H1 (cell line): Measurements from ENCODE around the gene RBM4. TPM values are rescaled to one million over a fixed set of nuclear protein-coding genes. Genes with fewer than 3 reads are reported as not detected.

ENCODE experiments used
- CTCF ChIA-PET: fragments of 300-600 bp; sonication (Branson Sonifier 250); formaldehyde crosslinking; loops from one replicate; lab custom pipeline; 2021; ENCODE audit not compliant: partially characterized antibody; lab: Charles Lee
- POLR2A ChIA-PET: fragments of 300-600 bp; sonication (Branson Sonifier 250); formaldehyde crosslinking; loops from one replicate; lab custom pipeline; 2021; ENCODE audit warnings: inconsistent platforms; ENCODE audit not compliant: partially characterized antibody; lab: Charles Lee
- DNase-seq, 2 experiments: peaks; one replicate each; pipeline versions ENCODE4 v3.0.0 to v3.0.0-alpha.2; 2010 to 2022; ENCODE audit warnings: low spot score in 2 of 2, low read depth in 1 of 2, mixed read lengths in 1 of 2
- FAIRE-seq: peaks from 2 replicates; lab custom pipeline; 2011; peaks lifted over from hg19 to GRCh38; lab: Jason Lieb, UNC
- H2AFZ ChIP-seq: 2 replicates; pipeline ENCODE4 v1.8.1; 2012; ENCODE audit warnings: low read length, inconsistent platforms
- H2AK5ac ChIP-seq: 2 replicates; pipeline ENCODE4 v1.6.1; 2013; ENCODE audit warnings: low read depth, low read length
- H2BK120ac ChIP-seq: replicated peaks from 2 replicates; pipeline ENCODE3; 2013; ENCODE audit warnings: low read depth, low read length, inconsistent platforms
- H2BK12ac ChIP-seq: 2 replicates; pipeline ENCODE4 v1.6.1; 2013; ENCODE audit warnings: low read depth, low read length
- H2BK15ac ChIP-seq: 2 replicates; pipeline ENCODE4 v1.6.1; 2013; ENCODE audit warnings: low read length
- H2BK20ac ChIP-seq: 2 replicates; pipeline ENCODE4 v1.6.1; 2013; ENCODE audit warnings: low read length
- H2BK5ac ChIP-seq: 2 replicates; pipeline ENCODE4 v1.6.1; 2013; ENCODE audit warnings: low read depth, low read length
- H3K14ac ChIP-seq: 2 replicates; pipeline ENCODE4 v1.6.1; 2013; ENCODE audit warnings: inconsistent platforms; ENCODE audit not compliant: insufficient read length
- H3K18ac ChIP-seq: 2 replicates; pipeline ENCODE4 v1.6.1; 2013; ENCODE audit warnings: low read length; ENCODE audit errors: extremely low read depth
- H3K23ac ChIP-seq: 2 replicates; pipeline ENCODE4 v1.6.1; 2013; ENCODE audit warnings: inconsistent platforms; ENCODE audit not compliant: insufficient read length
- H3K23me2 ChIP-seq: 2 replicates; pipeline ENCODE4 v1.6.1; 2013; ENCODE audit warnings: low read depth, low read length
- H3K27ac ChIP-seq: 2 replicates; pipeline ENCODE4 v1.6.1; 2011; ENCODE audit warnings: low read depth, low read length, inconsistent platforms
- H3K27me3 ChIP-seq, 4 experiments: replicated peaks in 1 of 4; 1 replicate in 1 of 4; 2 replicates in 3 of 4; pipeline versions ENCODE4 v1.6.1 to v1.8.1; 2011 to 2013; ENCODE audit warnings: low read length in 3 of 4, mild to moderate bottlenecking in 3 of 4, inconsistent platforms in 2 of 4, mixed read lengths in 2 of 4, moderate library complexity in 1 of 4; ENCODE audit not compliant: control insufficient read depth in 3 of 4, insufficient read depth in 3 of 4; ENCODE audit errors: extremely low read depth in 1 of 4
- H3K36me3 ChIP-seq, 4 experiments: 2 replicates each; pipeline versions ENCODE4 v1.6.1 to v1.8.1; 2011 to 2013; ENCODE audit warnings: mild to moderate bottlenecking in 4 of 4, low read length in 3 of 4, moderate library complexity in 2 of 4, control low read depth in 1 of 4, inconsistent platforms in 1 of 4; ENCODE audit not compliant: insufficient read depth in 4 of 4, control insufficient read depth in 2 of 4
- H3K4ac ChIP-seq: replicated peaks from 2 replicates; pipeline ENCODE3; 2013; ENCODE audit warnings: low read length, low read depth, mixed read lengths, inconsistent platforms; ENCODE audit not compliant: insufficient read length
- H3K4me1 ChIP-seq, 4 experiments: replicated peaks in 1 of 4; 1 replicate in 1 of 4; 2 replicates in 3 of 4; pipeline versions ENCODE4 v1.6.1 to v1.8.1; 2011 to 2013; ENCODE audit warnings: low read length in 3 of 4, inconsistent platforms in 2 of 4, mixed read lengths in 1 of 4; ENCODE audit not compliant: insufficient read depth in 4 of 4, control insufficient read depth in 3 of 4
- H3K4me2 ChIP-seq, 2 experiments: 2 replicates each; pipeline versions ENCODE4 v1.6.1 to v1.8.1; 2011 to 2013; ENCODE audit warnings: low read depth in 2 of 2, low read length in 2 of 2, control low read depth in 1 of 2, inconsistent platforms in 1 of 2, mild to moderate bottlenecking in 1 of 2; ENCODE audit not compliant: insufficient read depth in 1 of 2
- H3K4me3 ChIP-seq, 4 experiments: fragments of 200-600, 300-600 bp in 1 of 4; sonication (generic), shearing (Covaris generic), sonication (Bioruptor Twin) in 1 of 4; 2 replicates each; pipeline versions ENCODE4 v1.5.1 to v1.8.1; 2011 to 2016; ENCODE audit warnings: low read length in 4 of 4, low read depth in 3 of 4, control low read depth in 2 of 4, inconsistent platforms in 2 of 4, mild to moderate bottlenecking in 2 of 4, mixed read lengths in 1 of 4, moderate library complexity in 1 of 4; ENCODE audit not compliant: insufficient read depth in 2 of 4; ENCODE audit errors: extremely low read depth in 1 of 4
- H3K56ac ChIP-seq: replicated peaks from 2 replicates; pipeline ENCODE3; 2013; ENCODE audit warnings: low read depth, mild to moderate bottlenecking, mixed read lengths, low read length, inconsistent platforms; ENCODE audit not compliant: insufficient read length
- H3K79me1 ChIP-seq: 2 replicates; pipeline ENCODE4 v1.6.1; 2013; ENCODE audit warnings: low read depth, low read length, control low read depth
- H3K79me2 ChIP-seq, 2 experiments: 2 replicates each; pipeline versions ENCODE4 v1.6.1 to v1.8.1; 2012 to 2013; ENCODE audit warnings: low read length in 2 of 2, mild to moderate bottlenecking in 2 of 2, inconsistent platforms in 1 of 2; ENCODE audit not compliant: insufficient read depth in 2 of 2, control insufficient read depth in 1 of 2
- H3K9ac ChIP-seq, 4 experiments: replicated peaks in 1 of 4; 1 replicate in 1 of 4; 2 replicates in 3 of 4; pipeline versions ENCODE4 v1.6.1 to v1.8.1; 2011 to 2013; ENCODE audit warnings: low read depth in 3 of 4, low read length in 3 of 4, control low read depth in 2 of 4, mild to moderate bottlenecking in 2 of 4, moderate library complexity in 2 of 4, inconsistent platforms in 1 of 4; ENCODE audit errors: extremely low read depth in 1 of 4
- H3K9me3 ChIP-seq, 2 experiments: 2 replicates each; pipeline versions ENCODE4 v1.6.1 to v1.8.1; 2012 to 2013; ENCODE audit warnings: mild to moderate bottlenecking in 2 of 2, moderate library complexity in 2 of 2, control low read depth in 1 of 2, inconsistent platforms in 1 of 2, low read depth in 1 of 2, low read length in 1 of 2, mixed read lengths in 1 of 2; ENCODE audit not compliant: insufficient read depth in 2 of 2
- H4K20me1 ChIP-seq, 2 experiments: replicated peaks in 1 of 2; 2 replicates each; pipeline versions ENCODE3 to v1.8.1; 2011 to 2013; ENCODE audit warnings: inconsistent platforms in 2 of 2, low read length in 2 of 2, mild to moderate bottlenecking in 1 of 2; ENCODE audit not compliant: insufficient read depth in 2 of 2, control insufficient read depth in 1 of 2
- H4K5ac ChIP-seq: 2 replicates; pipeline ENCODE4 v1.6.1; 2013; ENCODE audit warnings: low read length, low read depth, mixed read lengths, inconsistent platforms; ENCODE audit not compliant: insufficient read length
- H4K8ac ChIP-seq: 2 replicates; pipeline ENCODE4 v1.8.0; 2013; ENCODE audit warnings: mild to moderate bottlenecking, moderate library complexity, low read length, inconsistent platforms; ENCODE audit not compliant: insufficient read depth; ENCODE audit errors: extremely low read depth
- H4K91ac ChIP-seq: replicated peaks from 2 replicates; pipeline ENCODE3; 2013; ENCODE audit warnings: low read length, mixed read lengths, inconsistent platforms; ENCODE audit not compliant: insufficient read length
- CBX8 ChIP-seq: fragments of 300-800, 300-1000 bp; sonication (generic); IDR thresholded peaks from 2 replicates; pipeline ENCODE4 v1.7.1; 2016; ENCODE audit warnings: low read depth, low read length, borderline replicate concordance
- FOSL1 ChIP-seq: IDR thresholded peaks from 2 replicates; pipeline ENCODE4 v1.6.1; 2011; ENCODE audit warnings: mild to moderate bottlenecking, low read depth, low read length, moderate library complexity; ENCODE audit not compliant: insufficient read depth
- JUN ChIP-seq: IDR thresholded peaks from 2 replicates; pipeline ENCODE4 v1.6.1; 2011; ENCODE audit warnings: low read depth, mild to moderate bottlenecking, improper control_type of control experiment, low read length
- KDM5A ChIP-seq: fragments of 200-600 bp; IDR thresholded peaks from 2 replicates; pipeline ENCODE4 v1.7.1; 2012; ENCODE audit warnings: mild to moderate bottlenecking, low read length, inconsistent platforms, mixed read lengths
- POU5F1 ChIP-seq: IDR thresholded peaks from 2 replicates; pipeline ENCODE4 v1.6.1; 2011; ENCODE audit warnings: low read depth, mild to moderate bottlenecking, low read length, moderate library complexity
- SIN3A ChIP-seq, 2 experiments: IDR thresholded peaks in 1 of 2; conservative IDR thresholded peaks in 1 of 2; 2 replicates each; pipeline ENCODE4 v1.6.1; 2011 to 2012; ENCODE audit warnings: low read length in 2 of 2, improper control_type of control experiment in 1 of 2, low read depth in 1 of 2, mild to moderate bottlenecking in 1 of 2
- SP1 ChIP-seq: IDR thresholded peaks from 2 replicates; pipeline ENCODE4 v1.6.1; 2011; ENCODE audit warnings: low read depth, low read length
- SP4 ChIP-seq: IDR thresholded peaks from 2 replicates; pipeline ENCODE4 v1.6.1; 2012; ENCODE audit warnings: low read length, inconsistent platforms
- TAF7 ChIP-seq: optimal IDR thresholded peaks from 2 replicates; pipeline ENCODE3; 2011; ENCODE audit warnings: low read depth, mild to moderate bottlenecking, inconsistent platforms, low read length, moderate library complexity, borderline replicate concordance
- TBP ChIP-seq: IDR thresholded peaks from 2 replicates; pipeline ENCODE4 v1.6.1; 2011; ENCODE audit warnings: low read depth, low read length, improper control_type of control experiment
- TEAD4 ChIP-seq: IDR thresholded peaks from 2 replicates; pipeline ENCODE4 v1.6.1; 2012; ENCODE audit warnings: low read depth, low read length, inconsistent platforms, mixed read lengths
- WGBS, 2 experiments: shearing (Covaris generic) in 1 of 2; methylation state at CpG; one replicate each; pipeline versions ENCODE4 v1.1.6 to v1.1.7; 2013 to 2015; ENCODE audit warnings: low lambda C conversion rate in 2 of 2, mixed read lengths in 2 of 2, inconsistent platforms in 1 of 2, low coverage in 1 of 2, missing lambda C conversion rate in 1 of 2; ENCODE audit not compliant: insufficient replicate concordance in 2 of 2, insufficient coverage in 1 of 2, insufficient read length in 1 of 2; ENCODE audit errors: extremely low coverage in 1 of 2, missing lambda C conversion rate in 1 of 2; 5-methylcytosine and 5-hydroxymethylcytosine counted together
- polyA plus RNA-seq, 7 experiments: library from polyadenylated mRNA; depleted of rRNA in 3 of 7; stranded (reverse) in 5 of 7; unstranded in 2 of 7; fragments of >200 nt in 5 of 7; fragments of 200-250 nt in 2 of 7; gene quantifications; 1 replicate in 5 of 7; 2 replicates in 1 of 7; 4 replicates in 1 of 7; pipeline versions ENCODE4 v1.2.1 to v1.2.3, GENCODE V29; 2011 to 2013; ENCODE audit warnings: missing spikeins in 2 of 7, mixed read lengths in 2 of 7
- total RNA-seq: library from RNA; stranded (reverse); fragmentation: NEBNext Ultra II Directional; extraction: Animal tissue kit (Norgen Biotek cat#: 25700); gene quantifications from 2 replicates; pipeline ENCODE4 v1.2.1, GENCODE V29; 2021
- TF ChIP-seq, protein P1 (sequence below): IDR thresholded peaks from 2 replicates; pipeline ENCODE4 v1.6.1; 2012; ENCODE audit warnings: inconsistent platforms
- TF ChIP-seq, protein P2 (sequence below): IDR thresholded peaks from 2 replicates; pipeline ENCODE4 v1.6.1; 2011; ENCODE audit warnings: low read length, improper control_type of control experiment

The RBM4 gene
- total and polyA plus RNA-seq, 2 of the 8 experiments (the other 6 are each of a cell fraction or from before 2014, with no cell fraction given) = 192 to 330 TPM

DNA sequence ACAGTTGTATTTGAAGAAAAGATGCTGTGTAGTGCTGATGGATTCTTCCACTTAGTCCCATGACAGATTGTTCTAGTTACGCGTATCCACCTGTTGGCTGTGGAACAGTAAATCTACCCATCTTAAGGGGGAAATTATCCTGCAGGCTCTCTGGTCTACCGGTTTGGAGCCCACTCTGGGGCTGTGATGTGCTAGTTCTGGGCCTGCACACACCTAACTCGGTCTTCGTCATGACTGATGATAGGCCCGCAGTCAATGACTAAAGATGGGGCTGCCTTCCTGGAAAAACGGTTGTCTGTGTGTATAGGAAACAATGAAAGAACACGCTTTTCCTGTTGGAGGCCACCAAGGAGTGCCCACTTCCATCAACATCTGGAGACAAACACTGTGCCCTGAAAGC lies 45.4 kb downstream of the RBM4 start:
- Histone ChIP-seq H3K4me3 (no peak overlapping the region), H3K23me2 (no peaks in the 10 kb centered on the region), H3K56ac (no peak overlapping the region), H3K18ac (no peak overlapping the region), H3K27ac (no peak overlapping the region), H2BK120ac (no peak overlapping the region), H3K4me2 (no peak overlapping the region), H3K79me1 (no peaks in the 10 kb centered on the region), H2AK5ac (no peak overlapping the region), H3K9ac (no peak overlapping the region), H3K4me1 (no peaks in the 10 kb centered on the region), H3K36me3 (peaks cover 4 to 37% (median 26%) of the 10 kb centered on the region in 4 experiments; a peak in 7 of 8 replicates), H2AFZ (no peak overlapping the region), H3K14ac (no peak overlapping the region), H4K8ac (no peak overlapping the region), H3K4ac (no peak overlapping the region), H3K9me3 (0 out of 4 replicates have a peak, but pooled peaks cover 0 to 5% of the 10 kb centered on the region in 2 experiments), H2BK12ac (no peak overlapping the region), H3K79me2 (no peaks in the 10 kb centered on the region), H3K27me3 (no peaks in the 10 kb centered on the region), H2BK15ac (no peak overlapping the region), H4K5ac (no peak overlapping the region), H4K91ac (no peak overlapping the region), H2BK20ac (no peak overlapping the region), H4K20me1 (peaks cover 0 to 4% of the 10 kb centered on the region in 2 experiments), H3K23ac (no peak overlapping the region), H2BK5ac (no peak overlapping the region)
- POLR2A ChIA-PET = interaction anchor here (1.2 to 1.6 kb wide), 2 partner anchors 45 to 65 kb away, joined by 3 read pairs; partner anchors contain the start of gene RBM4
- CTCF ChIA-PET = interaction anchor here (1.1 kb wide), 1 partner anchor 154 kb away, joined by 3 read pairs; no protein-coding TSS in a partner anchor
- WGBS, 2 experiments = 91% methylated on average over 8 of the region's 8 CpGs; no CpG with 5 or more reads in 1 of the 2 experiments
- FAIRE-seq = no peak
- DNase-seq = no peak
- TF ChIP-seq, protein P1, sequence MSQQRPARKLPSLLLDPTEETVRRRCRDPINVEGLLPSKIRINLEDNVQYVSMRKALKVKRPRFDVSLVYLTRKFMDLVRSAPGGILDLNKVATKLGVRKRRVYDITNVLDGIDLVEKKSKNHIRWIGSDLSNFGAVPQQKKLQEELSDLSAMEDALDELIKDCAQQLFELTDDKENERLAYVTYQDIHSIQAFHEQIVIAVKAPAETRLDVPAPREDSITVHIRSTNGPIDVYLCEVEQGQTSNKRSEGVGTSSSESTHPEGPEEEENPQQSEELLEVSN = no peak
- no peak for TF ChIP-seq SP1
- no peak for TF ChIP-seq TBP
- TF ChIP-seq SP4 = no peak
- no peak for TF ChIP-seq SIN3A (conservative IDR thresholded peaks at IDR 0.05 in 1 of 2, IDR thresholded peaks at IDR 0.05 in 1 of 2; ENCODE audit: low read depth in 1 of 2, low read length in 2 of 2)
- TF ChIP-seq KDM5A = no peak
- TF ChIP-seq, protein P2, sequence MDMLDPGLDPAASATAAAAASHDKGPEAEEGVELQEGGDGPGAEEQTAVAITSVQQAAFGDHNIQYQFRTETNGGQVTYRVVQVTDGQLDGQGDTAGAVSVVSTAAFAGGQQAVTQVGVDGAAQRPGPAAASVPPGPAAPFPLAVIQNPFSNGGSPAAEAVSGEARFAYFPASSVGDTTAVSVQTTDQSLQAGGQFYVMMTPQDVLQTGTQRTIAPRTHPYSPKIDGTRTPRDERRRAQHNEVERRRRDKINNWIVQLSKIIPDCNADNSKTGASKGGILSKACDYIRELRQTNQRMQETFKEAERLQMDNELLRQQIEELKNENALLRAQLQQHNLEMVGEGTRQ = no peak
- TF ChIP-seq JUN = no peak
- no peak for TF ChIP-seq CBX8
- TF ChIP-seq FOSL1 = no peak
- TF ChIP-seq TAF7 = no peak
- no peak for TF ChIP-seq TEAD4
- no peak for TF ChIP-seq POU5F1
